ENCODE results near the gene UGT2B10. TPM values are rescaled to one million over a fixed set of nuclear protein-coding genes. Genes with fewer than 3 reads are reported as not detected.

UGT2B10 gene
- total RNA-seq, 1 experiment from 2014 or later: not detected

GRCh38 chr4:68855771-68856170 is 40.0 kb downstream of the UGT2B10 start:
- no peaks in the 10 kb centered on the region for H3K4me1 ChIP-seq (replicated peaks)
- DNase-seq (ENCODE audit: low read depth in 1 of 2, low spot score in 2 of 2): no peak

DNA sequence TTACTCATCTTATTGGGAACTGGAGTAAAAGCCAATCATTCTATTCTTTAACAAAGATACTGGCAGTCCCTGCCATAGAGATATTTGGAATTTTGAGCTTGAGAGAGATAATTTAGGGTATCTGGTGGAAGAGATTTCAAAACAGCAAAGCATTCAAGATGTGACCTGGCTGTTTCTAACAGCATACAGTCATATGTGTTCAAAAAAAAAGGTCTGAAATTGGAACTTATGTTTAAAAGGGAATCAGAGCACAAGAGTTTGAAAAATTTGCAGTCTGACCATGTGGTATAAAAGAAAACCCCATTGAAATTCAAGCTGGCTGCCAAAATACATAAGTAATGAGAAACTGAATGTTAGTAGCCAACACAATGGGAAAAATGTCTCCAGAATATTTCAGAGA is 42.2 kb downstream of the UGT2B10 start:
- Histone ChIP-seq H3K36me3 (no peaks in the 10 kb centered on the region), H3K9me3 (replicated peaks) (no peaks in the 10 kb centered on the region)
- no peak for DNase-seq (ENCODE audit: low read depth in 1 of 2, low spot score in 2 of 2)

More at GRCh38 chr4:68855771-68856170, 40.0 kb downstream of the UGT2B10 start:
- no peaks in the 10 kb centered on the region for H3K27me3 ChIP-seq (replicated peaks)
- H3K27ac ChIP-seq: no peak overlapping the region
- no peaks in the 10 kb centered on the region for H3K9me3 ChIP-seq (replicated peaks)
- no peaks in the 10 kb centered on the region for H3K36me3 ChIP-seq
- no peak overlapping the region for H3K4me3 ChIP-seq

GRCh38 chr4:68859655-68860054 is 43.9 kb downstream of the UGT2B10 start:
- DNase-seq (ENCODE audit: low read depth in 1 of 2, low spot score in 2 of 2): no peak
- no peak overlapping the region for H3K27ac ChIP-seq
- H3K27me3 ChIP-seq (replicated peaks): no peaks in the 10 kb centered on the region
- no peak overlapping the region for H3K4me3 ChIP-seq
- no peaks in the 10 kb centered on the region for H3K36me3 ChIP-seq
- no peaks in the 10 kb centered on the region for H3K4me1 ChIP-seq (replicated peaks)
- H3K9me3 ChIP-seq (replicated peaks): no peaks in the 10 kb centered on the region

More for the DNA sequence above, 42.2 kb downstream of the UGT2B10 start:
- Histone ChIP-seq H3K27me3 (replicated peaks) (no peaks in the 10 kb centered on the region), H3K4me3 (no peak overlapping the region), H3K4me1 (replicated peaks) (no peaks in the 10 kb centered on the region), H3K27ac (no peak overlapping the region)

DNA sequence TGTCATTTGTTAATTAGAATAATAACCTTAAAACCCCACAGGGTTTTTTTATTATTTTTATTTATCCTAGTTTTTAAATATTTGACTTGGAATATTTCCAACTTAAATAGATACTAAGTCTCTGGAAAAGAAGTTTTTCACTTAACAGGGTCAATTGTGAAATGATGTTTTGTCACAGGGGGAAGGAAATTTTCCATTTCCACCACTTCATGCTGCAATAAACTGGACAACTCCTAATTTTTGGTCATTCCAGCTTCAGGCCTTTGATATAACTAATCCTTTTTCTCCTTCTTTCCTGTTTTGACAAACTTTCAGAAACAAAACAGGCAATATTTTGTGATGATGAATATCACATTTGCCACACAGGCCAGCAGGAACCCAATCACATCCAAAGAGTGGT is 45.3 kb downstream of the UGT2B10 start:
- no peaks in the 10 kb centered on the region for H3K4me1 ChIP-seq (replicated peaks)
- no peaks in the 10 kb centered on the region for H3K36me3 ChIP-seq
- no peaks in the 10 kb centered on the region for H3K9me3 ChIP-seq (replicated peaks)
- no peak for DNase-seq (ENCODE audit: low read depth in 1 of 2, low spot score in 2 of 2)
- no peak overlapping the region for H3K4me3 ChIP-seq
- no peaks in the 10 kb centered on the region for H3K27me3 ChIP-seq (replicated peaks)
- no peak overlapping the region for H3K27ac ChIP-seq

GRCh38 chr4:68864438-68865187 is 48.8 kb downstream of the UGT2B10 start:
- no peak for DNase-seq (ENCODE audit: low read depth in 1 of 2, low spot score in 2 of 2)
- H3K4me3 ChIP-seq: no peak overlapping the region
- H3K27me3 ChIP-seq (replicated peaks): no peaks in the 10 kb centered on the region

GRCh38 chr4:68865188-68865638 is 49.4 kb downstream of the UGT2B10 start:
- Histone ChIP-seq H3K27me3 (replicated peaks) (no peaks in the 10 kb centered on the region), H3K36me3 (no peaks in the 10 kb centered on the region), H3K9me3 (replicated peaks) (no peaks in the 10 kb centered on the region), H3K27ac (no peak overlapping the region), H3K4me3 (no peak overlapping the region), H3K4me1 (replicated peaks) (no peaks in the 10 kb centered on the region)
- DNase-seq (ENCODE audit: low read depth in 1 of 2, low spot score in 2 of 2): no peak

More at GRCh38 chr4:68864438-68865187, 48.8 kb downstream of the UGT2B10 start:
- Histone ChIP-seq H3K36me3 (no peaks in the 10 kb centered on the region), H3K9me3 (replicated peaks) (no peaks in the 10 kb centered on the region), H3K27ac (no peak overlapping the region), H3K4me1 (replicated peaks) (no peaks in the 10 kb centered on the region)

DNA sequence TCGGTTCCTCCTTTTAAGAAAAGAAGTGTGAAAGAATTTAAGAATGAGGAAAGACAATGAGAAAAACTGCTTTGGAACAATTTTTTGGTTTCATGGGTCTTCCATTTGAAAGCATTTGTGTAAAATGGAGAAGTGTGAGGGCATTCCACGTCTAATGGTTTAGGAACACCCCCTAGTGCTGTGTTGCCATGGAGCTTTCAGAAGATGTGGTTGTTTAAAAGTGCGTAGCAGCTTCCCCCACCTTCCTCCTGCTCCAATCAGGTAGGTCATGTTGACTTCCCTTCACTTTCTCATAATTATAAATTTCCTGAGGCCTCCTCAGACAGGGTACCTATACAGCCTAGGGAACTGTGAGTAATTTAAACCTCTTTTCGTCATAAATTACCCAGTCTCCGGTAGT is 50.0 kb downstream of the UGT2B10 start:
- no peaks in the 10 kb centered on the region for H3K4me1 ChIP-seq (replicated peaks)
- no peak overlapping the region for H3K4me3 ChIP-seq
- H3K9me3 ChIP-seq (replicated peaks): no peaks in the 10 kb centered on the region
- no peak overlapping the region for H3K27ac ChIP-seq
- H3K36me3 ChIP-seq: no peaks in the 10 kb centered on the region
- no peaks in the 10 kb centered on the region for H3K27me3 ChIP-seq (replicated peaks)
- DNase-seq (ENCODE audit: low read depth in 1 of 2, low spot score in 2 of 2): no peak

DNA sequence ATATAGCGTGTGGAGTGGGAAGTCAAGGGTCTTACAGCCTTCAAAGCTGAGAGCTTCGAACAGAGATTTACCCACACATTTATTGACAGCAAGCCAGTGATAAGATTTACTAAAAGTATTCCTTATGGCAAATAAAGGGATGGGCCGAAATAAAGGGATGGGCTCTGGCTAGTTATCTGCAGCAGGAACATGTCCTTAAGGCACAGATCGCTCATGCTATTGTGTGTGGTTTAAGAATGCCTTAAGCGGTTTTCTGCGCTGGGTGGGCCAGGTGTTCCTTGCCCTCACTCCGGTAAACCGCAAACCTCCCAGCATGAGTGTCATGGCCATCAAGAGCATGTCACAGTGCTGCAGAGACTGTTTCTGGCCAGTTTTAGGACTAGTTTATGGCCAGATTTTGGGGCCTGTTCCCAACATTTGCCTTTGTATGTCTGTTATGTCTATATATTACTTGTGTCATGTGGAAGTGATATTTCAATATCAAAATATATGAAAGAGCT is 53.5 kb downstream of the UGT2B10 start:
- Histone ChIP-seq H3K36me3 (no peaks in the 10 kb centered on the region), H3K9me3 (replicated peaks) (no peaks in the 10 kb centered on the region), H3K27ac (no peak overlapping the region), H3K27me3 (replicated peaks) (no peaks in the 10 kb centered on the region), H3K4me1 (replicated peaks) (no peaks in the 10 kb centered on the region), H3K4me3 (no peak overlapping the region)
- no peak for DNase-seq (ENCODE audit: low read depth in 1 of 2, low spot score in 2 of 2)

DNA sequence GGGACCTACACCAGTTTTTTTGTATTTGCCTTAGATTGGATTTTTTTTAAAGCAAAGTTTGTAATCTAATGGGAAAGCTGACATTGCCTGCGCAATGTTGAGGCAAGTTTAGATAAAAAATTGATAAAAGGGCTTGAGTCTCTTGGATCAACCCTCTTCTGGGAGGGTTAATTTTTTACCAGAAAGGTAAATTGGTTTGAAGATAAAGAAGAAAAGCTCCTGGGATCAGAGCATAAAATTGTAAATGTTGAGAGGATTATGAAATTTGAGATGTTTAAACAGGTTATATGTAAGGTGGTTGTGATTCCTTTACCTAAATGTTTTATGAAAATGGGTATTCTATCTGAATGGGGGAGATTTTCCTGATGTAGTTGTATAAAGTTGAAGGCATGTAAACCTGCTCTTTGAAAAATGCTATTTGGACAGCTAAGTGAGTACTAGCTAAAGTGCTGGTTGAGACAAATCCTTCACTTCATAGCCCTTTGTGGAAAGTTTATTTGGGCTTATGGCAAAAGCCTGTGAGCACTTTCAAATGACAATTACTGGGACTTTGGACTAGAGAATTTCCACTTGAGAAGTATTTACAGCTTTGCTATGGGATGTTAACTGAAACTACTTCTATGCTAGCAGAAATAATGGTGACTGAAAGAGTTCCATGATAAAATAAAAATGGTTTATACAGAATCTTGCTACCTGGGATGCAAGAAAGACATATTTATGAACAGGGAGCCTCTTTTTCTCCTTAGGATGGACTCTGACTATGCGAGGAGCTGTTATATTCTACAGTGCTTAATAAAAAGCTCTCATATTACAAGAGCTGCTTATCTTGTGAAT is 56.2 kb downstream of the UGT2B10 start:
- Histone ChIP-seq H3K36me3 (no peaks in the 10 kb centered on the region), H3K27ac (no peak overlapping the region), H3K9me3 (replicated peaks) (no peaks in the 10 kb centered on the region), H3K4me3 (no peak overlapping the region), H3K27me3 (replicated peaks) (no peaks in the 10 kb centered on the region), H3K4me1 (replicated peaks) (no peaks in the 10 kb centered on the region)
- DNase-seq (ENCODE audit: low read depth in 1 of 2, low spot score in 2 of 2): no peak

DNA sequence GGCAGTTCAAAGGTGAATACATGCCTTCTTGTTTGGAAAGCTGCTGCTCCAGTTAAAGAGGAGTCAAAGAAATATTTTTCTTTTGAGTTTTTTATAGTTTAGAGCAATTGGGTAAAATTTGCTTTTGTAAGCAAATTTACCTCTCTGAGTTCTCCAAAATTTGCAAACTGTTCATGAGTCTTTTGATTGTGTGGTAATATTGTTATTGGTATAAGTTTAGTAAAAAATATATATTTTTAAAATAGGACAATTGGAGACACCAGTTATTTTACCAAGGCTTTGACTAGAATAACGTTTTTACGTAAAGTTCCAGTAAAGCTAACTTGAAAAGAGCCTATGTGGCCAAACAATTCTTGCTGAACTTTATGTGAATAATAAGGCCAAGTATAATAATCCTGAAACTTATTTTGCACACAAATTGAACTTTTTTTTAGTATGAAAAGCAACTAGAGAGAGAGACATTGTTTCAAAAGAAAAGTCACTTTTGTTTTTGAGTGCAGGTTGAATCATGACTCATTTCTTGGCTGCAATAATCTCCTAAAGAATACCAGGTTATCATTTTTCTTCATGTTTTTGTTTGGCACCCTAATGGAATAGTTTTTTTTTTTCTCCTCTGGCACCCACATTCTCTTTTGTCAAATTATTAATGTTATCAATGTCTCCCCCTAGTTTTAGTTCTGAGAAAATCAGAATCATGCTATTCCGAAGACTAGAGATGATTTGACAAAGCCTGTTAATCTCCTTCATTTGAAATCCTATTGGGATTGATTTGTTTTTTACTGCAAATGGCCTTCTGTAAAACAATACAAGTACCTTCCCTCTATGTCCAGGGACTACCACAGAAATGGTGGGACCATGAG is 57.1 kb downstream of the UGT2B10 start:
- no peak for DNase-seq (ENCODE audit: low read depth in 1 of 2, low spot score in 2 of 2)
- Histone ChIP-seq H3K27ac (no peak overlapping the region), H3K27me3 (replicated peaks) (no peaks in the 10 kb centered on the region), H3K4me3 (no peak overlapping the region), H3K36me3 (no peaks in the 10 kb centered on the region), H3K4me1 (replicated peaks) (no peaks in the 10 kb centered on the region), H3K9me3 (replicated peaks) (no peaks in the 10 kb centered on the region)

GRCh38 chr4:68874507-68874906 is 58.7 kb downstream of the UGT2B10 start:
- DNase-seq (ENCODE audit: low read depth in 1 of 2, low spot score in 2 of 2): no peak

GRCh38 chr4:68877555-68877954 is 61.8 kb downstream of the UGT2B10 start:
- Histone ChIP-seq H3K36me3 (no peaks in the 10 kb centered on the region), H3K27ac (no peak overlapping the region), H3K27me3 (replicated peaks) (no peaks in the 10 kb centered on the region), H3K9me3 (replicated peaks) (no peaks in the 10 kb centered on the region), H3K4me1 (replicated peaks) (no peaks in the 10 kb centered on the region), H3K4me3 (no peak overlapping the region)
- DNase-seq (ENCODE audit: low read depth in 1 of 2, low spot score in 2 of 2): no peak

More at GRCh38 chr4:68874507-68874906, 58.7 kb downstream of the UGT2B10 start:
- Histone ChIP-seq H3K36me3 (no peaks in the 10 kb centered on the region), H3K4me1 (replicated peaks) (no peaks in the 10 kb centered on the region), H3K27me3 (replicated peaks) (no peaks in the 10 kb centered on the region), H3K9me3 (replicated peaks) (no peaks in the 10 kb centered on the region), H3K4me3 (no peak overlapping the region), H3K27ac (no peak overlapping the region)

GRCh38 chr4:68878048-68878447 is 62.3 kb downstream of the UGT2B10 start:
- Histone ChIP-seq H3K27ac (no peak overlapping the region), H3K4me3 (no peak overlapping the region), H3K9me3 (replicated peaks) (no peaks in the 10 kb centered on the region), H3K4me1 (replicated peaks) (no peaks in the 10 kb centered on the region), H3K36me3 (no peaks in the 10 kb centered on the region), H3K27me3 (replicated peaks) (no peaks in the 10 kb centered on the region)
- DNase-seq (ENCODE audit: low read depth in 1 of 2, low spot score in 2 of 2): no peak

Measured in SJSA1 (cell line).